ENCODE measurements around the gene LEKR1. TPM values are rescaled to one million over a fixed set of nuclear protein-coding genes. Genes with fewer than 3 reads are reported as not detected.
A peak's percentile ranks its signal among the peaks of the same experiment; 100 is the strongest.

The LEKR1 gene
- 0.52 TPM for total RNA-seq

DNA sequence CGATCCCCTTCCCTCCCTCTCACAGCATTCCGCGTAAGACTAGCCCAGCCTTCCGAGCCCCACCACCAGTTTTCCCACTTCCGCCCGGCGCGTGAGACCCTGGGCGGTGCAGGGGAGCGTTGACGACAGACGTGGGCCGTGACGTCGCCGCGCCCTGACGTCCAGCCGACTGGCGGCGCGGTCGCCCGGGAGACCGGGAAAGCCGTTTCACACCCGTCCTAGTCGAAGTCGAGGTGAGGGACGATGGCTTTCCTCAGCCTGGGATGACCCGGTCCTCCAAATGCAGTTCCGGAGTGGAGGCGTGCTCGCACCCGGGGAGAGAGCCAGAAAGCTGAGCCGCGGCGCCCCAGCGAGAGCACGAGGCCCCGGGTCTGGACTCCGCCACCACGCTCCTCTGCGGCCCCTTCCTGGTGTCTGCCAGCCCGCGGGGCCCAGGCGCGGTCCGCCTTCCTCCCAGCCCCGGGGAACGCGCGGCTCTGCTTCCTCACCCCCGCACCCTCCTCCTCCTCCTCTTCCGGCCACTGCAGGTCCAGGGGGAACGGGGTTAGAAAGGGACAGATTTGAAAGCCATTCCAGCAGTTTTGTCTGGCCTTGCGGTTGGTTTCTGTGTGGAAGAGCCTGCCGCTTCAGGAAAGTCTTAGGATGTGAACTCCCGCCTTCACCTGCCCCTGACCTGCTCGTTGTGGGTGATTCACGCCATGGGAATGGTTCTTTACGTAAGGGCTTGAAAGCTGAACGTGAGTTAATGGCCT, at the start of gene LEKR1:
Gene LEKR1, plus strand, starts transcription at position 210 of the 752 bp plus-strand sequence. CDS start 2,977 bp downstream, outside the sequence.
- H3K9me3 ChIP-seq (ENCODE audit: control insufficient read depth in 3 of 3, low read length in 3 of 3): no peaks in the 10 kb centered on the region
- H3K27ac ChIP-seq (ENCODE audit: low read depth, low read length): peak within 1 kb of the TSS; percentile 90
- no peaks in the 10 kb centered on the region for H3K27me3 ChIP-seq (ENCODE audit: control insufficient read depth in 3 of 3, insufficient read depth in 3 of 3, low read length in 3 of 3)
- H3K4me3 ChIP-seq (ENCODE audit: low read length in 3 of 3): peak within 1 kb of the TSS; percentile 88 to 98 (median 91)
- H3K4me1 ChIP-seq (ENCODE audit: control insufficient read depth in 3 of 3, insufficient read depth in 3 of 3, low read length in 3 of 3): peaks cover 0 to 19% (median 12%) of the 10 kb centered on the region in 3 donors
- H3K36me3 ChIP-seq (ENCODE audit: control insufficient read depth in 3 of 3, insufficient read depth in 3 of 3, low read length in 3 of 3): no peaks in the 10 kb centered on the region
- H3K9ac ChIP-seq (ENCODE audit: low read depth in 1 of 3, low read length in 3 of 3): peak within 1 kb of the TSS; percentile 82 to 93 (median 87)

DNA sequence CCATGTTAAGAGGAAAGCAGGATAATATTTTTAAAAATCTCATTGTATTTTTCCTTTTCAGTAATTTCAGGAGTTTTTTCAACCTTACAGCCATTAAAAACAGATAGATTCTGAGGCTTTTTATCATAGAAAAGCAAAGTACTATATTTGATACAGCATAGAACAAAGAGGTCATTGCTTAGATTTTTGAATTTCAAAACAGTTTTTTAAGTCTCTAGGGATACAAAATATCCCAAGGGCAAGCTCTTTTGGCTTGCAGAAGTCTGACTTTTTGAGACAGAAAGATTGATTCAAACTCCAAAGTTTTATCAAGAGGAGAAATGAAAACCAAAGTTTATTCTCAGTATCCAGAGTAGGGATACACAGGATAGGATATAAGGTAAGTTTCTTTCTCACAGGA, 49.3 kb upstream of the LEKR1 start:
- Histone ChIP-seq H3K9ac (ENCODE audit: low read depth in 1 of 3, low read length in 3 of 3) (no peak overlapping the region), H3K4me3 (ENCODE audit: low read length in 3 of 3) (no peak overlapping the region), H3K4me1 (ENCODE audit: control insufficient read depth in 3 of 3, insufficient read depth in 3 of 3, low read length in 3 of 3) (no peaks in the 10 kb centered on the region), H3K27me3 (ENCODE audit: control insufficient read depth in 3 of 3, insufficient read depth in 3 of 3, low read length in 3 of 3) (no peaks in the 10 kb centered on the region), H3K9me3 (ENCODE audit: control insufficient read depth in 3 of 3, low read length in 3 of 3) (no peaks in the 10 kb centered on the region), H3K36me3 (ENCODE audit: control insufficient read depth in 3 of 3, insufficient read depth in 3 of 3, low read length in 3 of 3) (no peaks in the 10 kb centered on the region), H3K27ac (ENCODE audit: low read depth, low read length) (no peak overlapping the region)

DNA sequence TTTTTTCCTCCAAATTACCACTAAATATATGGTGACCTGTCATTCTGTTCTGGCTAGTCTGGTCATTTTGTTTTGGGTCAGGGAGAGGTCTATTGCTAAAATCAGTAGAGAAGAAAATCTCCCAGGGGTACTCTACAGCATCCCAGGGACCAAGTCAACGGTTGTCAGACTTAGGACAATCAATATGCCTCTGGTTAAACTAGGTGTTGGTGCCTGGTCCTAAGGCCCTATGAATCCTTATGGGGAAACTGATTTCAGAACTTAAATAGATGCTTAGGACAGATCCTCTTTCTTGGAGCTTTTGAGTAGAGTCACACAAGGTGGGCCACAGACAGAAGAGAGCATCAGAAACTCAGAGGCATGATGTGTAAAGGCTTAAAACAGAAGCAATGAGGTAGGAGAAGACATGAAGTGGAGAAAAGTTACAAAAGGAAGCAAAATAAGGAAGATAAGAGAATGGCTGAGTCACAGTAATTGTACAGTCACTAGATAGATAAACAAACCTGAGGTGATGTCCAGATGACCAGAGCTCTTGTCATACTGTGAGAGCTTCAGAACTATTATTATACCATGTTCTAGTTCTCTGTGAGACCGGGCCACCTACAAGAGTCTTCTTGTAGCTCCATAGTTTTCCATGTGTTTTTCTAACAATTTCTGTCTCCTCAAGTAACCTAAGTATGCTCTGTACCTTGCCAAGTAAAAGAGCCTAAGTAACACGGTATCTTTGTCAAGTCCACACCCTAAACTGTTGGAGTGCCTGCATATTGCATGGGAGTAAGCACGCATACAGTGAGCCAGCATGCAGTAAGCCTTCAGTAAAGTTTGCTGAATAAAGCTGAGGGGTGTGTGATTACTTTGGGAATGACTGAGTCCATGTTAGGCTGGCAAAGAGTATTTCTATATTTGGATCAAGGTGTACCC, 44.6 kb upstream of the LEKR1 start:
- Histone ChIP-seq H3K4me1 (ENCODE audit: control insufficient read depth in 3 of 3, insufficient read depth in 3 of 3, low read length in 3 of 3) (no peaks in the 10 kb centered on the region), H3K27me3 (ENCODE audit: control insufficient read depth in 3 of 3, insufficient read depth in 3 of 3, low read length in 3 of 3) (no peaks in the 10 kb centered on the region), H3K27ac (ENCODE audit: low read depth, low read length) (no peak overlapping the region), H3K9me3 (ENCODE audit: control insufficient read depth in 3 of 3, low read length in 3 of 3) (no peaks in the 10 kb centered on the region), H3K36me3 (ENCODE audit: control insufficient read depth in 3 of 3, insufficient read depth in 3 of 3, low read length in 3 of 3) (no peaks in the 10 kb centered on the region), H3K4me3 (ENCODE audit: low read length in 3 of 3) (no peak overlapping the region), H3K9ac (ENCODE audit: low read depth in 1 of 3, low read length in 3 of 3) (no peak overlapping the region)

DNA sequence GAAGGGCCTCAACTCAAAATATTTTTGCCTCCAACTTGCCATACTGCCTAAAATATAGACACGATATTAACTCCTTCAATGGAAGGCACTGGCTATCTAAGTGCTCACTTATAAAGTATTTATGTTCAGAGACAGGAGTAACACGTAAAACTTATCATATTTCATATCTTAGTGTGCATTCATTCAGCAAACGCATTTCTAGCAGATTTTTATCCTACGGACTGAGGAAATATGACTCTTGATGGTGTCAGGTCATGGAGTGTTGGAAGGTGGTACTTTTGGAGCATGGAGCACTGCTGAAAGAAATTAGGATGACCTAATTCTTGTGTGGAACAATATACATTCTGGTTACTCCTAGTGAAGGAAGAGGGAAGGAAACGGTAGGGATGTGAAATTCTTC, 43.8 kb upstream of the LEKR1 start:
- H3K27me3 ChIP-seq (ENCODE audit: control insufficient read depth in 3 of 3, insufficient read depth in 3 of 3, low read length in 3 of 3): no peaks in the 10 kb centered on the region
- no peak overlapping the region for H3K27ac ChIP-seq (ENCODE audit: low read depth, low read length)
- no peaks in the 10 kb centered on the region for H3K36me3 ChIP-seq (ENCODE audit: control insufficient read depth in 3 of 3, insufficient read depth in 3 of 3, low read length in 3 of 3)
- H3K9me3 ChIP-seq (ENCODE audit: control insufficient read depth in 3 of 3, low read length in 3 of 3): no peaks in the 10 kb centered on the region
- H3K9ac ChIP-seq (ENCODE audit: low read depth in 1 of 3, low read length in 3 of 3): no peak overlapping the region
- H3K4me1 ChIP-seq (ENCODE audit: control insufficient read depth in 3 of 3, insufficient read depth in 3 of 3, low read length in 3 of 3): no peaks in the 10 kb centered on the region
- no peak overlapping the region for H3K4me3 ChIP-seq (ENCODE audit: low read length in 3 of 3)

DNA sequence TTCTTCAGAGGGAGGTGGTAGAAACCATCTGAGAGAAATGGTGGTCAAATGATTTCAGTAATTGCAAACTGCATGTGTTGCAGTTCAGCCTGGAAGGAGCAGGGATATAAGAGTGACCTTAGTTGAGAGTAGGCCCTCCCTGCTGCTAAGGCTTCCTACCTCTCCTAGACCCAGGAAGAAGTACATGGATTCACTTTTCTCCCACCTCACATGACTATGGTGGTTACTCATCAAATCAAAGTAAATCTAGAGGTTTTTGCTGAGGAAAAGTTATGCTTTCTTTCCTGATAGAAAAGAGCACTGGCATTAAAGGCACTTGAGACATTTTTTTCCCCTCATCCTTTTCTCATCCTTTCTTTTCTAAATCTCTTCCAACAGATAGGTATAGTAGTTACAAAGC, 43.2 kb upstream of the LEKR1 start:
- no peak overlapping the region for H3K9ac ChIP-seq (ENCODE audit: low read depth in 1 of 3, low read length in 3 of 3)

DNA sequence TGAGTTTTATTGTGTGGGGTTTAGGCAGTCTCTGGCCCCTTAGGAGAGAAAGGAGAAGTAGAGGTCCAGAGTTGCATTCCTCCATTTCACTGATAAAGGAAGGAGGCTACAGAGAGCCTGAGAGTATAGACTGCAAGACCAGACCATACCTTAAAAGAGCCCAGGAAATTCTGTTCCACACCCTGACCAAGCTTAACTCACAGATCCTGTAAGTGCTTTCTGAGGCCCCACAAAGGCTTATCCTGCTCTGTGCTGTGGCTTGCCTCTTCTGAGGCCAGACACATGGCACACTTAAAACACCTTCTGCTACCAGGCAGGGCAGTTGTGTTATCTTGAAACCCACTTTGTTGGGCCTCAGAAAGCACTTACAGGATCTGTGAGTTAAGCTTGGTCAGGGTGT, 39.2 kb upstream of the LEKR1 start:
- Histone ChIP-seq H3K36me3 (ENCODE audit: control insufficient read depth in 3 of 3, insufficient read depth in 3 of 3, low read length in 3 of 3) (no peaks in the 10 kb centered on the region), H3K4me1 (ENCODE audit: control insufficient read depth in 3 of 3, insufficient read depth in 3 of 3, low read length in 3 of 3) (no peaks in the 10 kb centered on the region), H3K27ac (ENCODE audit: low read depth, low read length) (no peak overlapping the region), H3K9me3 (ENCODE audit: control insufficient read depth in 3 of 3, low read length in 3 of 3) (no peaks in the 10 kb centered on the region), H3K27me3 (ENCODE audit: control insufficient read depth in 3 of 3, insufficient read depth in 3 of 3, low read length in 3 of 3) (no peaks in the 10 kb centered on the region), H3K9ac (ENCODE audit: low read depth in 1 of 3, low read length in 3 of 3) (no peak overlapping the region), H3K4me3 (ENCODE audit: low read length in 3 of 3) (no peak overlapping the region)

More for the DNA sequence above, 43.2 kb upstream of the LEKR1 start:
- Histone ChIP-seq H3K27ac (ENCODE audit: low read depth, low read length) (no peak overlapping the region), H3K4me1 (ENCODE audit: control insufficient read depth in 3 of 3, insufficient read depth in 3 of 3, low read length in 3 of 3) (no peaks in the 10 kb centered on the region), H3K9me3 (ENCODE audit: control insufficient read depth in 3 of 3, low read length in 3 of 3) (no peaks in the 10 kb centered on the region), H3K36me3 (ENCODE audit: control insufficient read depth in 3 of 3, insufficient read depth in 3 of 3, low read length in 3 of 3) (no peaks in the 10 kb centered on the region), H3K4me3 (ENCODE audit: low read length in 3 of 3) (no peak overlapping the region), H3K27me3 (ENCODE audit: control insufficient read depth in 3 of 3, insufficient read depth in 3 of 3, low read length in 3 of 3) (no peaks in the 10 kb centered on the region)

DNA sequence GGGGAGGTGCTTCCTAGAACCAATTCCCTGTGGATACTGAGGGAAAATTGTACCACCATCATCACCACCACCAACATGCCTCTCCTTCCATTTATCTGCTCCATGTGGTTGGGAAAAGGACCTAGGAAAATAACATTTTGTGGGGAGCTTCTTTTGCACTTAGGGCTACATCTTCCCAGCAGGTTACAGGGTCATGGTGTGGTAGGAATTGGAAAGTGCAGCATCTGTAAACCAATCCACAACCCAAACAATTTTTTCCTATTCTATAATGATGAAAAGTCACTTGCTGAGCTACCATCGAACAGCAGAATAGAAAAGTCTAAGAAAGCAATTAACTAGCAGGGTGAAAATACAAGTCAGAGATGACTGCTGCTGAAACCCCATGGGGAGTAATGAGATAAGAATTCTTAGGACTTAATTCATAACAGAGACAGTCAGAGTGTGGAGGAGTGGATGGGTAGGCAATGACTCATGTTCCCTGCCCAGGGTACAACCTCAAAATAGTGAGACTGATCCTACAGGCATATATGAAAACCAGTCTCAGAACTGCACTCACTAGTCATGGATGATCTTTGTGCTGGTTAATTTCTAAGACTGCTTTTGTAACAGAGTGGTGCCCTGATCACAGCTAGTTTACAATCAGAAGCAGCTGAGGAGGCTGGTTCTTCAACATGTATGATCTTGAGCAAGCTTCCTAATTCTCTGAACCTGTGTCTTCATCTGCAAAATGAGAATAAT, 38.1 kb upstream of the LEKR1 start:
- H3K9me3 ChIP-seq (ENCODE audit: control insufficient read depth in 3 of 3, low read length in 3 of 3): no peaks in the 10 kb centered on the region
- H3K9ac ChIP-seq (ENCODE audit: low read depth in 1 of 3, low read length in 3 of 3): no peak overlapping the region
- H3K4me3 ChIP-seq (ENCODE audit: low read length in 3 of 3): no peak overlapping the region

DNA sequence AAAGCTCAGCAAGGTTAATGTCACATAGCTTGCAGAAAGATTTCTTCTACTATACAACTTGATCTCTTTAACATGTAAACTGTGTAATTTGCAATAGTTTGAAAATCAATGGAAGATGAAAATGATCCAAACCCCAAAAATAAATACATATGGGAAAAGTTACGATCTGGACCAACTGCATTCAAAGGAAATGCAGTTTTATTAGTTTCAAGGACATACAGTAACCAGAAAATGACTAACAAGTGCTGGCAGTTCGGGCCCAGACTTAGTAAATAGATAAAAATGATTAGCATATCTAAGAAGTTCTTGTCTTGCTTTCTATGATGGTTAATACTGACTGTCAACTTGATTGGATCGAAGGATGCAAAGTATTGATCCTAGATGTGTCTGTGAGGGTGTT, 37.3 kb upstream of the LEKR1 start:
- no peak overlapping the region for H3K4me3 ChIP-seq (ENCODE audit: low read length in 3 of 3)
- no peaks in the 10 kb centered on the region for H3K36me3 ChIP-seq (ENCODE audit: control insufficient read depth in 3 of 3, insufficient read depth in 3 of 3, low read length in 3 of 3)
- H3K9me3 ChIP-seq (ENCODE audit: control insufficient read depth in 3 of 3, low read length in 3 of 3): no peaks in the 10 kb centered on the region
- H3K27me3 ChIP-seq (ENCODE audit: control insufficient read depth in 3 of 3, insufficient read depth in 3 of 3, low read length in 3 of 3): no peaks in the 10 kb centered on the region
- no peak overlapping the region for H3K27ac ChIP-seq (ENCODE audit: low read depth, low read length)
- no peaks in the 10 kb centered on the region for H3K4me1 ChIP-seq (ENCODE audit: control insufficient read depth in 3 of 3, insufficient read depth in 3 of 3, low read length in 3 of 3)
- no peak overlapping the region for H3K9ac ChIP-seq (ENCODE audit: low read depth in 1 of 3, low read length in 3 of 3)

More for the DNA sequence above, 38.1 kb upstream of the LEKR1 start:
- Histone ChIP-seq H3K27me3 (ENCODE audit: control insufficient read depth in 3 of 3, insufficient read depth in 3 of 3, low read length in 3 of 3) (no peaks in the 10 kb centered on the region), H3K4me1 (ENCODE audit: control insufficient read depth in 3 of 3, insufficient read depth in 3 of 3, low read length in 3 of 3) (no peaks in the 10 kb centered on the region), H3K27ac (ENCODE audit: low read depth, low read length) (no peak overlapping the region), H3K36me3 (ENCODE audit: control insufficient read depth in 3 of 3, insufficient read depth in 3 of 3, low read length in 3 of 3) (no peaks in the 10 kb centered on the region)

DNA sequence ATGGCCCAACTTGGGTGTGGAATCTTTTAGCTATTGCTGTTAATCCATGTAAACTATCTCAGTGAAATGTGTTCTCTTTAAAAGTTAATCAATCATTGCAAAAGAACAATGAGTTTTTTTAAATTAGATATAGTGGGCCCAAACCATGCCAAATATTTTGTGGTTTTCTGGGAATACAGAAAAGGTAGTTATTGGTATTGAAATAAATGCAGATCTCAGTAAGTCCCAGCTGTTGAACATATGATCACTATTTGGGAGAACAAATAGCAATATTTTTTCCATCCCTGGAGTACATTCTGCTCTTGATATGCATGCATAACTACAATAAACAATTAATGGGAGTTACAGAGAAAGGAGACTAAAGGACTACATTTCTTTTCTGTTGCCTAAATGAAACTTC, 36.0 kb upstream of the LEKR1 start:
- Histone ChIP-seq H3K36me3 (ENCODE audit: control insufficient read depth in 3 of 3, insufficient read depth in 3 of 3, low read length in 3 of 3) (no peaks in the 10 kb centered on the region), H3K4me3 (ENCODE audit: low read length in 3 of 3) (no peak overlapping the region), H3K9ac (ENCODE audit: low read depth in 1 of 3, low read length in 3 of 3) (no peak overlapping the region), H3K27ac (ENCODE audit: low read depth, low read length) (no peak overlapping the region), H3K9me3 (ENCODE audit: control insufficient read depth in 3 of 3, low read length in 3 of 3) (no peaks in the 10 kb centered on the region), H3K27me3 (ENCODE audit: control insufficient read depth in 3 of 3, insufficient read depth in 3 of 3, low read length in 3 of 3) (no peaks in the 10 kb centered on the region), H3K4me1 (ENCODE audit: control insufficient read depth in 3 of 3, insufficient read depth in 3 of 3, low read length in 3 of 3) (no peaks in the 10 kb centered on the region)

Data from skeletal muscle tissue (tissue), 4 donors.